IgD-negative memory B cell (primary cell): ENCODE results near the gene TSPAN15. TPM values are rescaled to one million over a fixed set of nuclear protein-coding genes. Genes with fewer than 3 reads are reported as not detected.
A peak's percentile ranks its signal among the peaks of the same experiment; 100 is the strongest.

Source experiments
- H3K27ac Mint-ChIP-seq, 3 donors: one replicate each; pipeline ENCODE4 v1.8.0; 2020 to 2022; ENCODE audit warnings: mild to moderate bottlenecking in 3 of 3, mixed read lengths in 3 of 3, moderate library complexity in 1 of 3
- H3K27me3 Mint-ChIP-seq: one replicate; pipeline ENCODE4 v1.8.0; 2021; ENCODE audit warnings: mixed read lengths
- H3K36me3 Mint-ChIP-seq: one replicate; pipeline ENCODE4 v1.8.0; 2020; ENCODE audit warnings: mild to moderate bottlenecking, mixed read lengths
- H3K4me1 Mint-ChIP-seq, 3 donors: one replicate each; pipeline ENCODE4 v1.8.0; 2020 to 2022; ENCODE audit warnings: mixed read lengths in 3 of 3, mild to moderate bottlenecking in 1 of 3
- H3K4me3 Mint-ChIP-seq, 4 donors: one replicate each; pipeline ENCODE4 v1.8.0; 2020 to 2022; ENCODE audit warnings: mild to moderate bottlenecking in 4 of 4, mixed read lengths in 4 of 4, moderate library complexity in 3 of 4
- H3K9me3 Mint-ChIP-seq, 3 donors: one replicate each; pipeline ENCODE4 v1.8.0; 2020 to 2021; ENCODE audit warnings: mixed read lengths in 3 of 3, mild to moderate bottlenecking in 1 of 3
- polyA plus RNA-seq: library from polyadenylated mRNA; unstranded; fragments of 300-500 nt; fragmentation: Illumina TruSeq; gene quantifications from one replicate; pipeline ENCODE4 v1.2.3, GENCODE V29; 2021

The TSPAN15 gene
- polyA plus RNA-seq: not detected

GRCh38 chr10:69451209-69451783 is at the start of gene TSPAN15:
TSPAN15 (plus strand) TSS chr10:69451465; CDS start chr10:69451595, 130 bp downstream.
- H3K27me3 Mint-ChIP-seq: peaks cover 10% of the 10 kb centered on the region
- no peaks in the 10 kb centered on the region for H3K36me3 Mint-ChIP-seq
- no peaks in the 10 kb centered on the region for H3K9me3 Mint-ChIP-seq
- H3K4me3 Mint-ChIP-seq: peak within 1 kb of the TSS; percentile 76 to 89 (median 85)
- peaks cover 0 to 8% (median 2%) of the 10 kb centered on the region in 3 donors for H3K4me1 Mint-ChIP-seq
- H3K27ac Mint-ChIP-seq: peak within 1 kb of the TSS in 1 of 3 donors; percentile 63

DNA sequence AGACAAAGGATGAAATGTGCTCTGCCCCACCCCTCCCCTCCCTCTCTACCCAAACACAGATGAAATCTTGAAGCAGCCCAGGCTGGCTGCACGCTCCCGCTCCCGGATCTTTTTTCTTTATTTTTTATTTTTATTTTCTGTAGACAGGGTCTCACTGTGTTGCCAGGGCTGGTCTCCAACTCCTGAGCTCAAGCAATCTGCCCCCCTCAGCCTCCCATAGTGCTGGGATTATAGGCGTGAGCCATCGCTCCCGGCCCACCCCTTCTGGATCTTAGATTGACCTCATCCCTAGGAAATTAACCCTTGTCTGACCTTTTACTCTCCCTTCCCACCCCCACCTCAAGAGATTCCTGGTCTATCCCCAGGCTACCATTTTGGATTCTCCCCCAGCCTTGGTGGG is 48.9 kb upstream of the TSPAN15 start:
- H3K27me3 Mint-ChIP-seq: no peaks in the 10 kb centered on the region
- H3K9me3 Mint-ChIP-seq: no peaks in the 10 kb centered on the region
- peaks cover 6% of the 10 kb centered on the region for H3K36me3 Mint-ChIP-seq
- no peak overlapping the region for H3K4me3 Mint-ChIP-seq
- peaks cover 0 to 2% (median 2%) of the 10 kb centered on the region in 3 donors for H3K4me1 Mint-ChIP-seq
- H3K27ac Mint-ChIP-seq: no peak overlapping the region

GRCh38 chr10:69403066-69403465 is 48.2 kb upstream of the TSPAN15 start:
- no peak overlapping the region for H3K27ac Mint-ChIP-seq
- no peaks in the 10 kb centered on the region for H3K9me3 Mint-ChIP-seq
- peaks cover 0 to 2% (median 2%) of the 10 kb centered on the region in 3 donors for H3K4me1 Mint-ChIP-seq
- H3K36me3 Mint-ChIP-seq: peaks cover 6% of the 10 kb centered on the region
- H3K27me3 Mint-ChIP-seq: no peaks in the 10 kb centered on the region
- no peak overlapping the region for H3K4me3 Mint-ChIP-seq

- Mint-ChIP-seq H3K4me3 (no peak overlapping the region), H3K27ac (no peak overlapping the region), H3K4me1 (peaks cover 3 to 4% (median 3%) of the 10 kb centered on the region in 3 donors), H3K36me3 (peaks cover 6% of the 10 kb centered on the region), H3K27me3 (no peaks in the 10 kb centered on the region), H3K9me3 (no peaks in the 10 kb centered on the region)
These were observed 47.7 kb upstream of the TSPAN15 start for GRCh38 chr10:69403519-69403918.

DNA sequence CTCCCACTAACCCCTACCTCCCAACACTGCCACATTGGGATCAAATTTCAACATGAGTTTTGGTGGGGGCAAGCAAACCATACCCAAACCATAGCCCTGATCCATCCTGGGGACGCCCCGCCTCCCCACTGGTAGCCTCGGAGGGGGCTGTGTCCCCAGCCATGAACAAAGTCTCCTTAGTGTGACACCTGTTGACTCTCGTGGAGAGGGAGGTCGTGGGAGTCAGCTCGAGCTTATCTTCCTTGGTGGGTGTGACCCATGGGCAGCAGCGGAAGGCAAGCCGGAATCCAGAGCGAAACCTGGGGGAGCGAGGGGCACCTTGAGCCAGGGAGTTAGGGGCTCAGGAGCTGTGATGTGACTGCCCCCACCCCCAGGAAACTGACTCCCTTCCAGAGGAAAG is 46.5 kb upstream of the TSPAN15 start:
- Mint-ChIP-seq H3K4me3 (no peak overlapping the region), H3K4me1 (peaks cover 5 to 8% (median 7%) of the 10 kb centered on the region in 3 donors), H3K27me3 (no peaks in the 10 kb centered on the region), H3K9me3 (no peaks in the 10 kb centered on the region), H3K27ac (no peak overlapping the region), H3K36me3 (peaks cover 6% of the 10 kb centered on the region)

DNA sequence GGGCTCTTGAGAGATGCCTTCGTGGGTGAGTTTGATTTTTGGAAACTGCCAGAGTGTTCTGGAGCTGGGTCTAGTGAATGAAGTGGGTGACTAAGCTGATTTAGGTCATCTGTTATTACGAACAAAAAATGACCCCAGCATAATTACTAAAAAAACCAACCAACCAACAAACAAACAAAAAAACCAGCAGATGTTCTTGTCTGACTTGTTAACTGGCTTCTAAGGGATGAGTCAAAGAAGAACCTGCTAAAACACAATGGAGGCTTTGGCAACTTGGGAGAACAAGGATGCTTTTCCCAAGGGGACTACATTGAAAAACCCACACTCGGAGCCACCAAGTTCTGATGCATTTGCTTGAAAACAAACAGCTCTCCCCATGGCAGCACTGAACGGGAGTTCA is 46.0 kb upstream of the TSPAN15 start:
- H3K4me1 Mint-ChIP-seq: peaks cover 5 to 11% (median 10%) of the 10 kb centered on the region in 3 donors
- peaks cover 6% of the 10 kb centered on the region for H3K36me3 Mint-ChIP-seq
- no peak overlapping the region for H3K27ac Mint-ChIP-seq

DNA sequence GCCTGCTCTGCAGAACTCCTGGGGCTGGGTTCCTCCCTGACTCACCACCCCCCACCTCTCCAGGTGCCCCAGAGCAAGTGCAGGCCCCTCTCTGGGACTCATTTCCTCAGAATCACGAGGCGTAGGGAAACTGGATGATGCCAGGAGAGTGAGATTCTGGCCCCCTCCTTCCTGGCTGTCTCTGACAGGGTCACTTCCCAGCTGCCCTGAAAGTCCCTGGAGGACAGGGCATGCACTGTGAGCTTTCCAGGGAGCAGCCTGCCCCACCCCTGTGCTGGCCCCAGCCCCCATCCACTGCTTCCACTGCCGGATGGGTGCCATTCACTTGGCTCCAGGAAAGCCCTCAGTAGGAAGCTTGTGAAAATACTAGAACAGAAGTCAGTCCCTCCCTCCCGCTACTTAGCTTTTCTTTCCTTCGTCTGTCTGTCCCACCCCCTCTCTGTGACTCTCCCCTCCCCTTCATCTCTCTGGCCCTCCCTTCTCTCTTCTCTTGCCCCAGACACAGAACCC is 44.9 kb upstream of the TSPAN15 start:
- H3K4me1 Mint-ChIP-seq: peaks cover 9 to 16% (median 15%) of the 10 kb centered on the region in 3 donors
- H3K4me3 Mint-ChIP-seq: no peak overlapping the region
- H3K36me3 Mint-ChIP-seq: peaks cover 3% of the 10 kb centered on the region
- peak overlapping the region in 1 of 3 donors; percentile 44 for H3K27ac Mint-ChIP-seq
- H3K27me3 Mint-ChIP-seq: no peaks in the 10 kb centered on the region
- no peaks in the 10 kb centered on the region for H3K9me3 Mint-ChIP-seq

More for the DNA sequence above, 46.0 kb upstream of the TSPAN15 start:
- Mint-ChIP-seq H3K4me3 (no peak overlapping the region), H3K9me3 (no peaks in the 10 kb centered on the region), H3K27me3 (no peaks in the 10 kb centered on the region)

GRCh38 chr10:69406816-69407580 is 44.3 kb upstream of the TSPAN15 start:
- H3K4me3 Mint-ChIP-seq: no peak overlapping the region
- H3K9me3 Mint-ChIP-seq: no peaks in the 10 kb centered on the region
- H3K27me3 Mint-ChIP-seq: no peaks in the 10 kb centered on the region
- H3K27ac Mint-ChIP-seq: peak overlapping the region in 1 of 3 donors; percentile 44
- H3K36me3 Mint-ChIP-seq: peaks cover 3% of the 10 kb centered on the region
- H3K4me1 Mint-ChIP-seq: peaks cover 9 to 16% (median 15%) of the 10 kb centered on the region in 3 donors

DNA sequence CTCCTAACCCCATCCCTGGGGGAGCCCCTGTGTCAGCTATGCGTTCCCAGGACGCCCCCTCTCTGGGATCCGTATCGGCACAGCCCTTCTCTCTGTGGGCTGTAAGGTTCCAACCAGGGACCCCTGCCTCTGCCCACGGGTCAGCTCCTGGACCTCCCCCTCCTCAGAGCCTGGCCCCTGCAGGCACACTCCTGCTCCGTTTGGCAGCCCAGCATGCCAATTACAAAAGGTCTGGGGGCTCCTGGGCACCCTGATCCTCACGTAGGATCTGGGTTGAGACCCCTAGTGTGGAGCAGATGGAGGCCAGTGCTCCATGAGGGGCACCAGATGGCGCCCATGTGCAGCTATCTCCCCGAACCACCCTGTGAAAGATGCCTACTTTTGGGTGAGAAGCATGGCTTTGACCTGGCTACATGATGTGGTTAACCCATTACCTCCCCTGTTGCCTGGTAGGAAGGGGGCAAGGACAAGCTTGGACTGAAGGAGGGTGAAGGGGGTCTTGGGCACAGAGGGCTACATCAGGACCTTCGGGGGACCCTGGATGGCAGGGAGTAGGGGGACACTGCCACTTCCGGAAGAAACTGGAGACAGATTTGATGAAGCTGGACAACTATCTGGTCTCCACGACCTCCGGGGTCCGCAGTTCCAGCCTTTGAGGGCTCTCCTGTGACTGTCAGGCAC is 43.5 kb upstream of the TSPAN15 start:
- Mint-ChIP-seq H3K27ac (peak overlapping the region in 2 of 3 donors; percentile 25 to 92), H3K9me3 (no peaks in the 10 kb centered on the region), H3K4me3 (peak overlapping the region in 2 of 4 donors; percentile 5 to 70), H3K4me1 (peaks cover 9 to 16% (median 15%) of the 10 kb centered on the region in 3 donors), H3K36me3 (peaks cover 3% of the 10 kb centered on the region), H3K27me3 (no peaks in the 10 kb centered on the region)

DNA sequence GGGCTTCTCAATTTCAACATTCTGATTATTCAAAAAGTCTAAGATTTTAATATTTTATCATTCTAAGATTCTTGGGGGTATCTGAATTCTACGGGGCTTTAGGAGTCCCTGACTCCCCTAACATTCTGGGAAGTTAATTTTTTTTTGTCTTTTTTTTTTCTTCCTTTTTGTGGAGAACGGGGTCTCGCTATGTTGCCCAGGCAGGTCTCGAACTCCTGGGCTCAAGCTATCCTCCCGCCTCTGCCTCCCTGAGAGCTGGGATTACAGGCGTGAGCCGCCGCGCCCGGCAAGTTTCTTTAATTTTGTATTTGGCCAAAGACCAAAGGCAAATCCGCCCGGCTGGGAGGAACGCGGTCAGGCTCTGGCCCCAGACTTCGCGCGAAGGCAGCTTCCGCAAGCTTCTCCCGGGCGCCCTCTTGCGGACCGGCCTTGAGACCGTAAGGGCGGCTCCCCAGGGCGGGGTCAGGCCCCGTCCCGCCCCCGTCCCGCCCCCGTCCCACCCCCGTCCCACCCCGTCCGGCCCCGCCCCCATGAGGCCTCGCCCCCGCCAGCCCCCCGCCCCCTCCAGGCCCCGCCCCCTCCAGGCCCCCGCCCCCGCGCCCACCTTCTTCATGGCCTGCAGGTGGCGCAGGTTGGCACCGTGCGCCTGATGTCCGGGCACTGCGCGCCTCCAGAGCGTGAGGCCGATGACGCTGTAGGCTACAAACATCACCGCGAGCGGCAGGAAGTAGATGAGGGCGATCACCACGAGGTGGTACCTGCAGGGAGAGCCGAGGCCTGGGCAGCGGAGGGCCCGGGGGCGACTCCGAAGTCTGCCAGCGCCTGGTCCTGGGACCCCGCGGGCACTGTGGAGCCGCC is 42.7 kb upstream of the TSPAN15 start:
- Mint-ChIP-seq H3K27me3 (no peaks in the 10 kb centered on the region), H3K4me1 (peaks cover 13 to 19% (median 18%) of the 10 kb centered on the region in 3 donors), H3K4me3 (peak overlapping the region; percentile 5 to 92 (median 76)), H3K36me3 (peaks cover 2% of the 10 kb centered on the region), H3K9me3 (no peaks in the 10 kb centered on the region), H3K27ac (peak overlapping the region; percentile 25 to 92 (median 88))

DNA sequence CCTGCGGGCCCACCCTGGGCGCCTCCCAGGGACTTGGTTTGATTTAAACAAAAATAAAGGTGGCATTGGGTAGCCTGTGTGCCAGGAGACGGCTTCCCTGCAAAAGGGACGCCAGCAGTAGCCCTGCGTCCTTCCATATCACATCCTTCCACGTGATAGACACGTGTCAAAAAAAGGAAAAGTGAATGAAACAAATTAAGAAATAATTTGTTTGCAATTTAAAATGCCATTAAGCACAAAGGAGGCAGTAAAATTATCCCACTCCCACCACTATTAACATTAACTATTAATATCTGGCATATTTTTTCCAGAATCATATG is 42.1 kb upstream of the TSPAN15 start:
- H3K4me3 Mint-ChIP-seq: peak overlapping the region in 1 of 4 donors; percentile 5
- peaks cover 13 to 19% (median 18%) of the 10 kb centered on the region in 3 donors for H3K4me1 Mint-ChIP-seq
- no peaks in the 10 kb centered on the region for H3K9me3 Mint-ChIP-seq
- no peaks in the 10 kb centered on the region for H3K36me3 Mint-ChIP-seq
- H3K27ac Mint-ChIP-seq: peak overlapping the region; percentile 25 to 92 (median 88)
- H3K27me3 Mint-ChIP-seq: no peaks in the 10 kb centered on the region

GRCh38 chr10:69409968-69410367 is 41.3 kb upstream of the TSPAN15 start:
- Mint-ChIP-seq H3K27me3 (no peaks in the 10 kb centered on the region), H3K36me3 (no peaks in the 10 kb centered on the region), H3K4me3 (peak overlapping the region in 3 of 4 donors; percentile 3 to 79 (median 73)), H3K27ac (peak overlapping the region; percentile 25 to 94 (median 92)), H3K4me1 (peaks cover 13 to 19% (median 18%) of the 10 kb centered on the region in 3 donors), H3K9me3 (no peaks in the 10 kb centered on the region)

DNA sequence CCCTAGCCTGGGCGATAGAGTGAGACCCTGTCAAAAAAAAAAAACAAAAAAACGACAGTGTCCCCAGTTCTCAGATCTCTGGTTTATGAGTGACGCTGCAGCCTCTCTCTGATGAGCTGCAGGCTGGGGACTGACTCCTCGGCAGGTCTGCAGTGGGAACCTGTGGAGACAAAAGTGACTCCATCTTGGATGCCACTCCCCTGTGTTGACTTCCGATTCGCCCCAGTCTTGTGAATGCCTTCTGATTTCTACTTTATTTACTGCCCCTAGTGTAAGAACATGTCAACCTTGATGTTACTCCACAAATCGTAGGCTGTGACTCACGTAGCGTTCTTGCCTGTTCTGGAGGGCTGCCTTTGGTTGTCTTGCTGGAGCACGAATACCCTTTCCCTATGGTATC is 40.8 kb upstream of the TSPAN15 start:
- no peaks in the 10 kb centered on the region for H3K9me3 Mint-ChIP-seq
- H3K4me3 Mint-ChIP-seq: peak overlapping the region in 1 of 4 donors; percentile 79
- H3K27ac Mint-ChIP-seq: peak overlapping the region; percentile 49 to 79 (median 55)
- no peaks in the 10 kb centered on the region for H3K36me3 Mint-ChIP-seq
- peaks cover 3% of the 10 kb centered on the region for H3K27me3 Mint-ChIP-seq
- peaks cover 13 to 19% (median 18%) of the 10 kb centered on the region in 3 donors for H3K4me1 Mint-ChIP-seq

GRCh38 chr10:69411476-69411875 is 39.8 kb upstream of the TSPAN15 start:
- Mint-ChIP-seq H3K4me1 (peaks cover 13 to 18% (median 18%) of the 10 kb centered on the region in 3 donors), H3K36me3 (no peaks in the 10 kb centered on the region), H3K9me3 (no peaks in the 10 kb centered on the region), H3K4me3 (no peak overlapping the region), H3K27ac (no peak overlapping the region), H3K27me3 (peaks cover 3% of the 10 kb centered on the region)
